Activated CD4-positive, alpha-beta T cell treated with anti-CD3 and anti-CD28 coated beads for 24 hours (primary cell): Measurements from ENCODE around the gene MPDU1.

Experiments used
- DNase-seq, 2 donors: peaks; one replicate each; pipeline ENCODE4 v3.0.0-alpha.2; 2020; ENCODE audit warnings: low read depth in 2 of 2

The MPDU1 gene

GRCh38 chr17:7583253-7584109 is at the start of gene MPDU1:
Gene MPDU1, plus strand, starts transcription at chr17:7583852. Its CDS starts 11 bp downstream, at chr17:7583863.
- DNase-seq = peak; percentile 90 to 93

GRCh38 chr17:7538050-7538449 is 45.6 kb upstream of the MPDU1 start:
- no peak for DNase-seq

- no peak for DNase-seq
These were observed 44.6 kb upstream of the MPDU1 start for GRCh38 chr17:7538891-7539545.

GRCh38 chr17:7541074-7541621 is 42.5 kb upstream of the MPDU1 start:
- no peak for DNase-seq

GRCh38 chr17:7544911-7545310 is 38.7 kb upstream of the MPDU1 start:
- no peak for DNase-seq

- DNase-seq = peak; percentile 26 to 31
These were observed 34.9 kb upstream of the MPDU1 start, which contains the start of gene TNFSF12 for GRCh38 chr17:7548585-7549400. Gene TNFSF12, plus strand, starts transcription at chr17:7549058. Its CDS starts 96 bp downstream, at chr17:7549154.

GRCh38 chr17:7549401-7550055 is 34.1 kb upstream of the MPDU1 start:
- DNase-seq = peak in 1 of 2 donors; percentile 30

GRCh38 chr17:7550344-7550743 is 33.3 kb upstream of the MPDU1 start:
- no peak for DNase-seq

GRCh38 chr17:7551396-7551795 is 32.3 kb upstream of the MPDU1 start:
- no peak for DNase-seq

GRCh38 chr17:7552621-7553051 is 31.0 kb upstream of the MPDU1 start:
- no peak for DNase-seq

GRCh38 chr17:7553356-7553755 is 30.3 kb upstream of the MPDU1 start:
- no peak for DNase-seq

GRCh38 chr17:7555320-7555948 is 28.2 kb upstream of the MPDU1 start:
- no peak for DNase-seq

- no peak for DNase-seq
These were observed 27.0 kb upstream of the MPDU1 start for GRCh38 chr17:7556627-7557026.

GRCh38 chr17:7557147-7557764 is 26.4 kb upstream of the MPDU1 start:
- DNase-seq = no peak

- no peak for DNase-seq
These were observed 25.7 kb upstream of the MPDU1 start for GRCh38 chr17:7557775-7558543.

- DNase-seq = no peak
These were observed 24.9 kb upstream of the MPDU1 start, which contains the start of gene TNFSF13 for GRCh38 chr17:7558544-7559319. Gene TNFSF13, plus strand, starts transcription at chr17:7558750. Its CDS starts 290 bp downstream, at chr17:7559040.

GRCh38 chr17:7559320-7560171 is 24.1 kb upstream of the MPDU1 start:
- no peak for DNase-seq
